Transverse colon (tissue), 4 donors: Measurements from ENCODE around the gene NEK2. TPM values are rescaled to one million over a fixed set of nuclear protein-coding genes. Genes with fewer than 3 reads are reported as not detected.

Experiments
- DNase-seq: peaks from one replicate; pipeline ENCODE4 v3.0.0-alpha.2; 2019
- H3K27ac ChIP-seq, 4 donors: fragments of 200-600 bp; sonication (generic); 2 replicates each; pipeline ENCODE4 v1.5.1; 2016 to 2018; ENCODE audit warnings: inconsistent platforms in 4 of 4
- H3K27me3 ChIP-seq: fragments of 200-600 bp; sonication (generic); 2 replicates; pipeline ENCODE4 v1.5.1; 2017; ENCODE audit warnings: inconsistent platforms
- H3K36me3 ChIP-seq, 4 donors: fragments of 200-600 bp; sonication (generic); 2 replicates each; pipeline ENCODE4 v1.5.1; 2017 to 2019; ENCODE audit warnings: inconsistent platforms in 4 of 4
- H3K4me1 ChIP-seq, 4 donors: fragments of 200-600 bp; sonication (generic); 2 replicates each; pipeline ENCODE4 v1.5.1; 2017 to 2020; ENCODE audit warnings: inconsistent platforms in 4 of 4
- H3K4me3 ChIP-seq, 4 donors: fragments of 200-600 bp; sonication (generic); 1 replicate in 1 of 4; 2 replicates in 3 of 4; pipeline versions ENCODE4 v1.5.1 to v1.6.1; 2017 to 2019; ENCODE audit warnings: inconsistent platforms in 4 of 4
- H3K9me3 ChIP-seq, 2 donors: fragments of 200-600 bp; sonication (generic); 2 replicates each; pipeline ENCODE4 v1.5.1; 2017 to 2019; ENCODE audit warnings: inconsistent platforms in 2 of 2
- CTCF ChIP-seq, 5 experiments: fragments of 200-600 bp in 3 of 5; fragments of 450-650 bp in 2 of 5; sonication (generic) in 3 of 5; IDR thresholded peaks; 1 replicate in 2 of 5; 2 replicates in 3 of 5; pipeline ENCODE4 v1.5.1; 2016 to 2017; ENCODE audit warnings: antibody characterized with exemption in 5 of 5, inconsistent platforms in 3 of 5, mild to moderate bottlenecking in 2 of 5, moderate library complexity in 1 of 5
- EP300 ChIP-seq: sonication (generic); formaldehyde crosslinking; IDR thresholded peaks from one replicate; pipeline ENCODE4 v1.6.1; 2017; ENCODE audit warnings: antibody characterized with exemption, low read depth
- POLR2A ChIP-seq: fragments of 450-650 bp; IDR thresholded peaks from one replicate; pipeline ENCODE4 v1.6.1; 2016; ENCODE audit warnings: antibody characterized with exemption, mild to moderate bottlenecking, moderate library complexity
- POLR2AphosphoS5 ChIP-seq, 3 donors: sonication (generic); formaldehyde crosslinking; IDR thresholded peaks; one replicate each; pipeline ENCODE4 v1.6.1; 2016; ENCODE audit warnings: antibody characterized with exemption in 3 of 3
- WGBS, 2 donors: methylation state at CpG; one replicate each; pipeline ENCODE4 v1.1.5; 2018; ENCODE audit warnings: low coverage in 1 of 2; 5-methylcytosine and 5-hydroxymethylcytosine counted together
- in situ Hi-C, 4 donors: fragments of 200-750 bp; cut with MboI; loops; one replicate each; pipeline versions ENCODE4 v1.15.0 to v1.15.1; 2017; ENCODE audit warnings: low sequenced_read_pairs in 3 of 4, low pct_ligation_motif_present in 1 of 4, low pct_unique_long_range_greater_than_20kb in 1 of 4
- intact Hi-C: fragments of 100-400 bp; cut with DNase I; formaldehyde crosslinking; loops from one replicate; pipeline ENCODE4 v1.15.1; 2023; ENCODE audit warnings: low total_unique reads
- total RNA-seq, 4 donors: library from RNA; depleted of rRNA; stranded (reverse); fragments of >200 nt; gene quantifications; one replicate each; pipeline ENCODE4 v1.1.0, GENCODE V29; 2016

NEK2 gene
- total RNA-seq, 4 donors from 2014 or later: 1.7 to 4.9 (median 2.1) TPM

- no peak for TF ChIP-seq POLR2AphosphoS5 (IDR thresholded peaks at IDR 0.05)
- TF ChIP-seq CTCF (IDR thresholded peaks at IDR 0.05): peak in 3 of 5 experiments; percentile 10 to 22 (median 14)
- peak; percentile 49 for DNase-seq
- 68 to 89% methylated on average over 1 to 2 of the region's 2 CpGs for WGBS, 2 donors
- no peaks in the 10 kb centered on the region for H3K4me1 ChIP-seq
- no peaks in the 10 kb centered on the region for H3K27me3 ChIP-seq
- no peaks in the 10 kb centered on the region for H3K9me3 ChIP-seq
- no peak overlapping the region for H3K27ac ChIP-seq
- no peaks in the 10 kb centered on the region for H3K36me3 ChIP-seq
- in situ Hi-C loops (no loop called here), intact Hi-C loops (no loop called here)
- no peak overlapping the region for H3K4me3 ChIP-seq
These were observed 50.4 kb downstream of the NEK2 start for GRCh38 chr1:211625040-211625439.

- H3K27me3 ChIP-seq: no peaks in the 10 kb centered on the region
- TF ChIP-seq POLR2AphosphoS5 (IDR thresholded peaks at IDR 0.05): no peak
- no peak for TF ChIP-seq POLR2A
- TF ChIP-seq EP300: no peak
- no peak for TF ChIP-seq CTCF (IDR thresholded peaks at IDR 0.05)
- no peak overlapping the region for H3K27ac ChIP-seq
- WGBS, 2 donors: 70 to 75% methylated on average over 1 to 3 of the region's 3 CpGs
- no peaks in the 10 kb centered on the region for H3K4me1 ChIP-seq
- no peak for DNase-seq
- H3K36me3 ChIP-seq: no peaks in the 10 kb centered on the region
- no peaks in the 10 kb centered on the region for H3K9me3 ChIP-seq
- intact Hi-C loops: no loop called here
- H3K4me3 ChIP-seq: no peak overlapping the region
- in situ Hi-C loops: no loop called here
These were observed 51.9 kb downstream of the NEK2 start for GRCh38 chr1:211623515-211623914.

- in situ Hi-C loops: no loop called here
- no peaks in the 10 kb centered on the region for H3K27me3 ChIP-seq
- no peak for TF ChIP-seq POLR2A
- no peak for TF ChIP-seq EP300
- no peak for DNase-seq
- H3K4me1 ChIP-seq: no peaks in the 10 kb centered on the region
- H3K36me3 ChIP-seq: no peaks in the 10 kb centered on the region
- 81% methylated on average over 9 of the region's 9 CpGs; no CpG with 5 or more reads in 1 of the 2 donors for WGBS, 2 donors
- intact Hi-C loops: no loop called here
- H3K27ac ChIP-seq: no peak overlapping the region
- no peaks in the 10 kb centered on the region for H3K9me3 ChIP-seq
- H3K4me3 ChIP-seq: no peak overlapping the region
These were observed 53.8 kb downstream of the NEK2 start for GRCh38 chr1:211621447-211622198.

GRCh38 chr1:211620097-211620496, 55.3 kb downstream of the NEK2 start:
- no peak for TF ChIP-seq POLR2AphosphoS5 (IDR thresholded peaks at IDR 0.05)
- no peak for TF ChIP-seq CTCF (IDR thresholded peaks at IDR 0.05)
- no peak for TF ChIP-seq EP300
- no peak for TF ChIP-seq POLR2A
- H3K9me3 ChIP-seq: no peaks in the 10 kb centered on the region
- H3K27me3 ChIP-seq: no peaks in the 10 kb centered on the region
- 83 to 94% methylated on average over 1 to 5 of the region's 5 CpGs for WGBS, 2 donors
- H3K27ac ChIP-seq: no peak overlapping the region
- in situ Hi-C loops: no loop called here
- no peaks in the 10 kb centered on the region for H3K36me3 ChIP-seq
- no peak for DNase-seq
- intact Hi-C loops: no loop called here
- H3K4me1 ChIP-seq: no peaks in the 10 kb centered on the region
- H3K4me3 ChIP-seq: no peak overlapping the region
